Fibroblast of lung (primary cell): Measurements from ENCODE around the gene GAB2. TPM values are rescaled to one million over a fixed set of nuclear protein-coding genes. Genes with fewer than 3 reads are reported as not detected.

Experiments
- DNase-seq, 2 donors: peaks; one replicate each; pipeline versions ENCODE4 v3.0.0 to v3.0.0-alpha.2; 2010; ENCODE audit warnings: low read depth in 2 of 2
- H2AFZ ChIP-seq: 2 replicates; pipeline ENCODE4 v1.5.1; 2012; ENCODE audit warnings: low read length, control low read depth, inconsistent platforms
- H3K27ac ChIP-seq: 2 replicates; pipeline ENCODE4 v1.5.1; 2011; ENCODE audit warnings: low read length, control low read depth; ENCODE audit not compliant: insufficient read depth
- H3K27me3 ChIP-seq: 2 replicates; pipeline ENCODE4 v1.5.1; 2011; ENCODE audit warnings: mild to moderate bottlenecking, low read length; ENCODE audit not compliant: control insufficient read depth, insufficient read depth
- H3K36me3 ChIP-seq: 2 replicates; pipeline ENCODE4 v1.5.1; 2011; ENCODE audit warnings: low read length; ENCODE audit not compliant: control insufficient read depth, insufficient read depth
- H3K4me1 ChIP-seq: 2 replicates; pipeline ENCODE4 v1.5.1; 2011; ENCODE audit warnings: low read length; ENCODE audit not compliant: control insufficient read depth, insufficient read depth; ENCODE audit errors: extremely low read depth
- H3K4me2 ChIP-seq: 2 replicates; pipeline ENCODE4 v1.5.1; 2011; ENCODE audit warnings: low read length, control low read depth; ENCODE audit not compliant: insufficient read depth; ENCODE audit errors: extremely low read depth
- H3K4me3 ChIP-seq, 4 experiments: fragments of 200-600 bp in 1 of 4; sonication (generic) in 1 of 4; replicated peaks in 1 of 4; 2 replicates each; pipeline ENCODE4 v1.5.1; 2011 to 2016; ENCODE audit warnings: low read length in 4 of 4, low read depth in 3 of 4, mild to moderate bottlenecking in 3 of 4, control low read depth in 2 of 4, inconsistent platforms in 1 of 4, mixed read lengths in 1 of 4; ENCODE audit not compliant: insufficient read depth in 1 of 4; ENCODE audit errors: control extremely low read depth in 1 of 4
- H3K79me2 ChIP-seq: 2 replicates; pipeline ENCODE4 v1.5.1; 2012; ENCODE audit warnings: mild to moderate bottlenecking, low read length, inconsistent platforms; ENCODE audit not compliant: control insufficient read depth, insufficient read depth
- H3K9ac ChIP-seq: 2 replicates; pipeline ENCODE4 v1.5.1; 2011; ENCODE audit warnings: mild to moderate bottlenecking, low read length, control low read depth; ENCODE audit not compliant: insufficient read depth
- H3K9me3 ChIP-seq: 2 replicates; pipeline ENCODE4 v1.5.1; 2012; ENCODE audit warnings: low read depth, low read length; ENCODE audit not compliant: control insufficient read depth, insufficient read depth
- H4K20me1 ChIP-seq: 2 replicates; pipeline ENCODE4 v1.5.1; 2011; ENCODE audit warnings: low read length; ENCODE audit not compliant: control insufficient read depth, insufficient read depth; ENCODE audit errors: extremely low read depth
- EZH2 ChIP-seq: IDR thresholded peaks from 2 replicates; pipeline ENCODE4 v1.5.1; 2012; ENCODE audit warnings: low read length, control low read depth, mild to moderate bottlenecking; ENCODE audit errors: missing control alignments
- polyA plus RNA-seq, 2 donors: library from polyadenylated mRNA; depleted of rRNA in 1 of 2; stranded (reverse) in 1 of 2; unstranded in 1 of 2; fragments of >200 nt; gene quantifications; 2 replicates each; pipeline ENCODE4 v1.2.1, GENCODE V29; 2011 to 2012; ENCODE audit warnings: missing spikeins in 1 of 2
- total RNA-seq: library from RNA; depleted of rRNA; stranded (reverse); fragments of >200 nt; gene quantifications from 2 replicates; pipeline ENCODE4 v1.2.1, GENCODE V29; 2014
- TF ChIP-seq, protein P1 (sequence below), 2 donors: IDR thresholded peaks in 1 of 2; conservative IDR thresholded peaks in 1 of 2; 1 replicate in 1 of 2; 2 replicates in 1 of 2; pipeline ENCODE4 v1.5.1; 2011 to 2012; ENCODE audit warnings: low read length in 2 of 2, control low read depth in 1 of 2, inconsistent platforms in 1 of 2, low read depth in 1 of 2, mild to moderate bottlenecking in 1 of 2

GAB2 gene
- total and polyA plus RNA-seq, 2 donors (not counting 1 experiment from before 2014, with no cell fraction given) = 7.1 to 14.0 TPM

GRCh38 chr11:78314762-78315161 lies 102.9 kb downstream of the GAB2 start:
- Histone ChIP-seq H3K9ac (no peak overlapping the region), H3K79me2 (no peaks in the 10 kb centered on the region), H4K20me1 (no peaks in the 10 kb centered on the region), H3K4me1 (peaks cover 15% of the 10 kb centered on the region), H3K27ac (no peak overlapping the region), H3K36me3 (no peaks in the 10 kb centered on the region), H3K9me3 (no peaks in the 10 kb centered on the region), H3K27me3 (no peaks in the 10 kb centered on the region), H3K4me2 (no peak overlapping the region), H3K4me3 (no peak overlapping the region), H2AFZ (peak overlapping the region; percentile 38)
- DNase-seq = no peak
- TF ChIP-seq, protein P1, sequence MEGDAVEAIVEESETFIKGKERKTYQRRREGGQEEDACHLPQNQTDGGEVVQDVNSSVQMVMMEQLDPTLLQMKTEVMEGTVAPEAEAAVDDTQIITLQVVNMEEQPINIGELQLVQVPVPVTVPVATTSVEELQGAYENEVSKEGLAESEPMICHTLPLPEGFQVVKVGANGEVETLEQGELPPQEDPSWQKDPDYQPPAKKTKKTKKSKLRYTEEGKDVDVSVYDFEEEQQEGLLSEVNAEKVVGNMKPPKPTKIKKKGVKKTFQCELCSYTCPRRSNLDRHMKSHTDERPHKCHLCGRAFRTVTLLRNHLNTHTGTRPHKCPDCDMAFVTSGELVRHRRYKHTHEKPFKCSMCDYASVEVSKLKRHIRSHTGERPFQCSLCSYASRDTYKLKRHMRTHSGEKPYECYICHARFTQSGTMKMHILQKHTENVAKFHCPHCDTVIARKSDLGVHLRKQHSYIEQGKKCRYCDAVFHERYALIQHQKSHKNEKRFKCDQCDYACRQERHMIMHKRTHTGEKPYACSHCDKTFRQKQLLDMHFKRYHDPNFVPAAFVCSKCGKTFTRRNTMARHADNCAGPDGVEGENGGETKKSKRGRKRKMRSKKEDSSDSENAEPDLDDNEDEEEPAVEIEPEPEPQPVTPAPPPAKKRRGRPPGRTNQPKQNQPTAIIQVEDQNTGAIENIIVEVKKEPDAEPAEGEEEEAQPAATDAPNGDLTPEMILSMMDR (conservative IDR thresholded peaks at IDR 0.05 in 1 of 2, IDR thresholded peaks at IDR 0.05 in 1 of 2; ENCODE audit: low read depth in 1 of 2, low read length in 2 of 2) = no peak
- no peak for TF ChIP-seq EZH2

- H3K9me3 ChIP-seq = no peaks in the 10 kb centered on the region
- DNase-seq = no peak
- TF ChIP-seq, protein P1 (conservative IDR thresholded peaks at IDR 0.05 in 1 of 2, IDR thresholded peaks at IDR 0.05 in 1 of 2; ENCODE audit: low read depth in 1 of 2, low read length in 2 of 2) = no peak
- no peak for TF ChIP-seq EZH2
- no peak overlapping the region for H2AFZ ChIP-seq
- no peak overlapping the region for H3K27ac ChIP-seq
- no peaks in the 10 kb centered on the region for H3K36me3 ChIP-seq
- peaks cover 10% of the 10 kb centered on the region for H3K4me1 ChIP-seq
- no peak overlapping the region for H3K4me2 ChIP-seq
- H3K79me2 ChIP-seq = no peaks in the 10 kb centered on the region
- no peaks in the 10 kb centered on the region for H3K27me3 ChIP-seq
- no peak overlapping the region for H3K4me3 ChIP-seq
- H3K9ac ChIP-seq = no peak overlapping the region
- H4K20me1 ChIP-seq = no peaks in the 10 kb centered on the region
These were observed 103.7 kb downstream of the GAB2 start for GRCh38 chr11:78313898-78314297.

DNA sequence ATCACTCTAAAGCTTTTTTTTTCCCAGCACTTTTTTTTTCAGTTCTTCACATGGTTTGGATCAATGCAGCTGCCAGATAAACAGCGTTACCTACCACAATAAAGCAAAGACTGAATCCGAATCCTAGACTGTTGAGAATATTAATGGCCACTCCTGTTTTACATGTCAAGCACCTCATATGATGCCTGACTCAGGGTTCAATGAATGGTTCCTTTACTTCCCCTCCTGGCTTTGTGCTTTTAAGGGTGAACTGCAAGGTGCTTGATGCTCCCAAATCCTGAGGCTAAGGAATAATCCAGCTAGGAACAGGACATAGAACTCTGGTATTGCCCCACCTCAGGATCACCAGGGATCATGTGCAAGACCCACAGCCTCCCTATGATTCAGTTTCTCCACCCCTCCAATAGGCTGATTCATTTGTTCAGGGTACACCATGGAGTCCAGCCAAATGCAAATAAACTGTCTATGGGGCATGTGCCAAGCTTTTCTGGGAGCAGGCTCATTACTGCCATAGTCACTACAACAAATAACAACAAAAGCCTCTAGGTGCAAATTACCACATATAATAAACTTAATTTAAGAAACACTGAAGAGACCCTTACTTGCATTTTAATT lies 104.3 kb downstream of the GAB2 start:
- H3K9ac ChIP-seq = no peak overlapping the region
- peaks cover 6% of the 10 kb centered on the region for H3K4me1 ChIP-seq
- DNase-seq = peak; percentile 79 to 89
- TF ChIP-seq EZH2 = no peak
- TF ChIP-seq, protein P1 (conservative IDR thresholded peaks at IDR 0.05 in 1 of 2, IDR thresholded peaks at IDR 0.05 in 1 of 2; ENCODE audit: low read depth in 1 of 2, low read length in 2 of 2) = no peak
- H4K20me1 ChIP-seq = no peaks in the 10 kb centered on the region
- H3K4me2 ChIP-seq = no peak overlapping the region
- no peaks in the 10 kb centered on the region for H3K9me3 ChIP-seq
- no peak overlapping the region for H2AFZ ChIP-seq
- H3K27ac ChIP-seq = no peak overlapping the region
- H3K4me3 ChIP-seq = no peak overlapping the region
- H3K36me3 ChIP-seq = no peaks in the 10 kb centered on the region
- no peaks in the 10 kb centered on the region for H3K27me3 ChIP-seq
- no peaks in the 10 kb centered on the region for H3K79me2 ChIP-seq
